H1 (cell line): ENCODE measurements around the gene RRAD. TPM values are rescaled to one million over a fixed set of nuclear protein-coding genes. Genes with fewer than 3 reads are reported as not detected.

Experiments
- ATF3 ChIP-seq: IDR thresholded peaks from 2 replicates; pipeline ENCODE4 v1.6.1; 2011; ENCODE audit warnings: low read depth, mild to moderate bottlenecking, low read length; ENCODE audit not compliant: insufficient read depth
- CBX8 ChIP-seq: fragments of 300-800, 300-1000 bp; sonication (generic); IDR thresholded peaks from 2 replicates; pipeline ENCODE4 v1.7.1; 2016; ENCODE audit warnings: low read depth, low read length, borderline replicate concordance
- PHF8 ChIP-seq: fragments of 200-600 bp; sonication (generic); conservative IDR thresholded peaks from 2 replicates; pipeline ENCODE4 v1.7.1; 2012; ENCODE audit warnings: low read depth, mild to moderate bottlenecking, inconsistent platforms, low read length, moderate library complexity
- RFX5 ChIP-seq: IDR thresholded peaks from 2 replicates; pipeline ENCODE4 v1.6.1; 2011; ENCODE audit warnings: low read depth, low read length, improper control_type of control experiment, borderline replicate concordance
- polyA plus RNA-seq, 7 experiments: library from polyadenylated mRNA; depleted of rRNA in 3 of 7; stranded (reverse) in 5 of 7; unstranded in 2 of 7; fragments of >200 nt in 5 of 7; fragments of 200-250 nt in 2 of 7; gene quantifications; 1 replicate in 5 of 7; 2 replicates in 1 of 7; 4 replicates in 1 of 7; pipeline versions ENCODE4 v1.2.1 to v1.2.3, GENCODE V29; 2011 to 2013; ENCODE audit warnings: missing spikeins in 2 of 7, mixed read lengths in 2 of 7
- total RNA-seq: library from RNA; stranded (reverse); fragmentation: NEBNext Ultra II Directional; extraction: Animal tissue kit (Norgen Biotek cat#: 25700); gene quantifications from 2 replicates; pipeline ENCODE4 v1.2.1, GENCODE V29; 2021

RRAD gene
- total and polyA plus RNA-seq, 2 of the 8 experiments (the other 6 are each of a cell fraction or from before 2014, with no cell fraction given), result 0.17 TPM; not detected in 1

GRCh38 chr16:66911801-66912200, 13.5 kb downstream of the RRAD start (continued):
- TF ChIP-seq ATF3, result no peak
- no peak for TF ChIP-seq PHF8
- no peak for TF ChIP-seq CBX8
- TF ChIP-seq RFX5, result no peak
